Ovary (tissue), 3 donors: ENCODE results near the gene LPCAT2.

Source experiments
- EP300 ChIP-seq: sonication (generic); formaldehyde crosslinking; IDR thresholded peaks from one replicate; pipeline ENCODE4 v1.6.1; 2017; ENCODE audit warnings: antibody characterized with exemption
- POLR2A ChIP-seq: fragments of 450-650 bp; IDR thresholded peaks from one replicate; pipeline ENCODE4 v1.6.1; 2017; ENCODE audit warnings: antibody characterized with exemption, mild to moderate bottlenecking, moderate library complexity
- TF ChIP-seq, protein P1 (sequence below), 3 donors: fragments of 450-650 bp in 2 of 3; fragments of 200-600 bp in 1 of 3; IDR thresholded peaks; one replicate each; pipeline versions ENCODE4 v1.5.1 to v1.8.0; 2016 to 2022; ENCODE audit warnings: antibody characterized with exemption in 3 of 3, mild to moderate bottlenecking in 1 of 3
- donor health status: DM: no; HTN: no; CAD: no.

DNA sequence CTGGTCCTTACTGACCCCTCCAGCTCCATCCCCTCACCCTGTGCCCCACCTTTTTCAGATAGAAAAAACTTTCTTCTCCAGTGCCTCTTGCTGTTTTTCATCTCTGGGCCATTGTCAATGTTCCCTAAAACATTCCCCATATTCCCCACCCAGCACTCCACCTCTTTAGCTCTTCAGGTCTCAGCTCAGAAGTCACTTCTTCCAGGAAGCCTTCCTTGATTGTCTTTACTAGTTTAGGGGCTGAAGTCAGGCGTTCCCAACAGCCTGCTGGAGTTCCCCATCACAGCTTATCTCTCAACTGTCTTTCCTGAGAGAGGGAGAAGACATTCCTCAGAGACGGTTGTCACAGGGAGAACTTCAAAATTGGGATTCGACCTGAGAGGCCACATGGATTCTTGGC is 31.1 kb upstream of the LPCAT2 start:
- TF ChIP-seq, protein P1, sequence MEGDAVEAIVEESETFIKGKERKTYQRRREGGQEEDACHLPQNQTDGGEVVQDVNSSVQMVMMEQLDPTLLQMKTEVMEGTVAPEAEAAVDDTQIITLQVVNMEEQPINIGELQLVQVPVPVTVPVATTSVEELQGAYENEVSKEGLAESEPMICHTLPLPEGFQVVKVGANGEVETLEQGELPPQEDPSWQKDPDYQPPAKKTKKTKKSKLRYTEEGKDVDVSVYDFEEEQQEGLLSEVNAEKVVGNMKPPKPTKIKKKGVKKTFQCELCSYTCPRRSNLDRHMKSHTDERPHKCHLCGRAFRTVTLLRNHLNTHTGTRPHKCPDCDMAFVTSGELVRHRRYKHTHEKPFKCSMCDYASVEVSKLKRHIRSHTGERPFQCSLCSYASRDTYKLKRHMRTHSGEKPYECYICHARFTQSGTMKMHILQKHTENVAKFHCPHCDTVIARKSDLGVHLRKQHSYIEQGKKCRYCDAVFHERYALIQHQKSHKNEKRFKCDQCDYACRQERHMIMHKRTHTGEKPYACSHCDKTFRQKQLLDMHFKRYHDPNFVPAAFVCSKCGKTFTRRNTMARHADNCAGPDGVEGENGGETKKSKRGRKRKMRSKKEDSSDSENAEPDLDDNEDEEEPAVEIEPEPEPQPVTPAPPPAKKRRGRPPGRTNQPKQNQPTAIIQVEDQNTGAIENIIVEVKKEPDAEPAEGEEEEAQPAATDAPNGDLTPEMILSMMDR (IDR thresholded peaks at IDR 0.05), result no peak
- TF ChIP-seq POLR2A (no peak), EP300 (no peak)
